DND-41 (cell line): ENCODE results near the gene NUDT5.

Experiments used
- CTCF ChIP-seq: IDR thresholded peaks from 2 replicates; pipeline ENCODE4 v1.5.1; 2012; ENCODE audit warnings: borderline replicate concordance, low read length, moderate library complexity, mild to moderate bottlenecking; ENCODE audit not compliant: poor library complexity, severe bottlenecking; ENCODE audit errors: extremely low read depth
- EZH2 ChIP-seq: IDR thresholded peaks from 3 replicates; pipeline ENCODE4 v1.6.1; 2012; ENCODE audit warnings: borderline replicate concordance, low read depth, mild to moderate bottlenecking, moderate library complexity, low read length, inconsistent platforms; ENCODE audit not compliant: severe bottlenecking

GRCh38 chr10:12198156-12198555 lies 2.5 kb upstream of the NUDT5 start:
- no peak for TF ChIP-seq CTCF
- TF ChIP-seq EZH2, result no peak
